HG03354 (cell line): ENCODE measurements around the gene ZNF579.
A peak's percentile ranks its signal among the peaks of the same experiment; 100 is the strongest.
"Not testable (repeated sequence)": the region's sequence is repeated elsewhere in the genome, so short reads cannot be mapped to it uniquely, and the experiment has no call there.

Experiments
- ATAC-seq: cut with Tn5 transposase; IDR thresholded peaks from one replicate; pipeline ENCODE4 v1.9.1; 2021; ENCODE audit warnings: mild to moderate bottlenecking; ENCODE audit not compliant: unreplicated experiment, poor library complexity, severe bottlenecking

Gene ZNF579

DNA sequence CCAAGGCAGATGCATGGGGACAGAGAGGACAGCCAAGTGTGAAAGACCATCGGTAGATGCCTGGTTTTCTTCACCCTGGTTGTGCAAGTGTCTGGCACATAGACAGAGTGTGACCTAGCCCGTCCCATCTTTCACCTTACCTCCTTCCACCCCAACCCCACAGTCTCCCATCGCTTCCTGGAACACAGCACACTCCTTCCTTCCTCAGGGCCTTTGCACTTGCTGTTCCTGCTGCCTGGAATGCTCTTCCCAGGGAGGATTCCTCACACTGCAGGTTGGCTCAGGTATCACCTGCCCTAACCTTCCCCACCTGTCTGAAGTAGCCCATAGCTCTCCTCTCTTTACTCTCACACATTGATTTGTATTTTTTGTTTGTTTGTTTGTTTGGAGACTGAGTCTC, 15.7 kb upstream of the ZNF579 start:
- no peak for ATAC-seq

DNA sequence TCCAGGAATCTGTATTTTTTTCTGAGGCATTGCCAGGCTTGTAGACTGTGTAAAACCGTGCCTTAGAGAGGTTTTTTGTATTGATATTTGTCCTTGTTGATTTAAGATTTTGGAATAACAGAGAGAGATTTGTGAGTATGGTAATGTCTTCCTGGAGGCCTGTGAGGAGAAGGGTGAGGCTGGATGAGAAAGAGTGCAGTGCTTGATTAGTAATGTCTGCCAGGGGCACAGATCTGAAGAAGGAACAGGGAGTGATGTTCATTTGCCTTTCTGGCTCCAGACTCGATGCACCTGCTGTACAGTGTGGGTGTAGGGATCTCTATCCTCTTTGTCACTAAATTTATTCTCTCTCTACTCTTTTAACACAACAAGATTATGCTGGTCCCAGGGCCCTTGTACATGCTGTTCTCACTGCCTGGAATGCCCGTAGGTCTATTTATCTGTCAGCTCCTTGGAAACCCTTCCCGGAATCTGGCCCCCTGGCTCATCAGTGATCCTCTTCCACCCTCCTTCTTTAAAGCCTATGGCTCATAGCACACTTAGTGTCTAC, 14.4 kb upstream of the ZNF579 start:
- no peak for ATAC-seq

DNA sequence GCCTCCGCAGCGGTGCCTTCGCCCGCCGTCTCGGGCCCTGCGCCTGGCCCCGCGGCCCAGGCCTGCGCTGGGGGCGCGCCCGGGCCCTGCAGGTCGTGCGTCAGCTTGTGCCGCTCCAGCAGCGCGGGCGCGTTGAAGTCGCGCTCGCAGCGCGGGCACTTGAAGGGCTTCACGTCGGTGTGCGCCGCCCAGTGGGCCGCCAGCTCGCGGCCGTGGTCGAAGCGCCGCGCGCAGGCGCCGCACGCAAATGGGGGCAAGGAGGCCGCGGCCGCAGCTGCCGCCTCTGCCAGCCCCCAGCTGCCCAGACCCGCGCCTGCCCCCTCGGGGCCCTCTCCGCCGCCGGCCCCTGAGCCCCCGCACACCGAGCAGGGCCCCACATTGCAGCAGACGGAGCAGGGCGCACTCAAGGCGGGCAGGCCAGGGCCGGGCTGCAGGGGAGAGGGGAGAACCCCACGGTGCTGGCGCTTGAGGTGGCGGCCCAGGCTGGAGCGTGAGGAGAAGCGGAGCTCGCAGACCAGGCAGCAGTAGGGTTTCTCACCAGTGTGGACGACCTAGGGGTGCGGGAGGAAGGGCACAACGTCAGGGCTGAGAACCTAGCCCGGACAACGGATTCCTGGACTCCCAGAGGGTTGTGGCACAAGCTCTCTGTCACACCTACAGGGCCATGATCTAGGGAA, 12.6 kb upstream of the ZNF579 start:
- ATAC-seq = no peak

DNA sequence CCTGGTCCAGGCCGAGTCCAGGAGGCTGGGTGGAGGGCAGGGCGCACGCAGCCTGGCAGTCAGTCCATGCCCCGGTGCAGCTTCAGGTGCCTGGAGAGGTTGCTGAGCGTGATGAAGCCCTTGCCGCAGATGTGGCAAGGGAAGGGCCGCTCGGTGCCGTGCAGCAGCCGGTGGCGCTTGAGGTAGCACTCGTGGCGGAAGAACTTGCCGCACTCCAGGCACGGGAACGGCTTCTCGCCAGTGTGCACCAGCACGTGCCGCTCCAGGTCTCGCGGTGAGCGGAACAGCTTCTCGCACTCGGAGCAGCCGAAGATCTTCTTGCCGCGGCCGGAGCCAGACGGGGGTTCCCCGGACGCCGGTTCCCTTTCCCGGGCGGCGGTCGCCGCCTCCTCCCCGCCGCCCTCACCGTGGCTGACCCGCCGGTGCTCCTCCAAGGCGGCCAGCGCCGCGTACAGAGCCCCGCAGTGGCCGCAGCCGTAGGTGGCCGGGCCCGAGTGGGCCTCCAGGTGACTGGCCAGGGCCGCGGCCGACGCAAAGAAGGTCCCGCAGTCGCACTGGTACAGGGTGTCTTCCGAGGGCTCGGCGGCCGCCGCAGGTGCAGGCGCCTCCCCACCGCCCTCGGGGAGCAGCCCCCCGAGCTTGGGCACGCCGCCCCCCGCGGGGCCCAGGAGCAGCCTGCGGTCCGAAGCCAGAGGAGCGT, 11.9 kb upstream of the ZNF579 start:
- ATAC-seq = no peak

DNA sequence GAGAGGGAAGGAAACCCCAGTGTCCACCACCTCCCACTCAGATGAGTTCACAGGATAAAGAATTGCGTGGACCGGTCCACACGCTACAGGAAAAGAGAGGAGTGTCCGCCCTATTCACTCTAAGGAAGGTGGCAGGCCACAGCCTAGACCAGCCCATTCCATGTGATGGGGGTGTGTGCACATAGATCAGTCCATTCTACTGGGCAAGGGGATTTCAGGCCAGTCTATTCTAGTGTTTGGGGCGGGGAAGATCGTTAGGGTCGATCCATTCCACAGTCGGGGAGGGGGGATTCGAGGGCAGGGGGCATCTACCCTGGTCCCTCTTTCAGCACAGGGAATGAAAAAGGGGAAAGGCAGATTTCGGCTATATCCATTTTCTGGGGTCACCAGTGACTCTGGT, 10.9 kb upstream of the ZNF579 start:
- no peak for ATAC-seq

DNA sequence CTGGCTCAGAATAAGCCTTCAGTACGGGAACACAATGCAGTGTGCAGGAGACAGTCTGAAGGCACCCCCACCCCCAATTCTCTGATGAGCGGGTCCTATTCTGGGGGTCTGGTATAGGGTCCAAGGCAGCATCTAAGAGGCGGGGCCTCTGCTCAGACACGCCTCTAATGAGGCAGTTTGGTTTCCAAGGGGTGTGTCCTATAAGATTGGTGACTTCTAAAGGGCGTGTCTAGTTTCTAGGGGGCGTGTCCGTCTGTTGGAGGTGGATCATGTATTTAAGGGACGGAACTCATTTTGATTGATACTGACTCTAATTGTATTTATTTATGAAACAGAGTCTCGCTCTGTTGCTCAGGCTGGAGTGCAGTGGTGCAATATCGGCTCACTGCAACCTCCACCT, 10.0 kb upstream of the ZNF579 start:
- ATAC-seq = no peak

DNA sequence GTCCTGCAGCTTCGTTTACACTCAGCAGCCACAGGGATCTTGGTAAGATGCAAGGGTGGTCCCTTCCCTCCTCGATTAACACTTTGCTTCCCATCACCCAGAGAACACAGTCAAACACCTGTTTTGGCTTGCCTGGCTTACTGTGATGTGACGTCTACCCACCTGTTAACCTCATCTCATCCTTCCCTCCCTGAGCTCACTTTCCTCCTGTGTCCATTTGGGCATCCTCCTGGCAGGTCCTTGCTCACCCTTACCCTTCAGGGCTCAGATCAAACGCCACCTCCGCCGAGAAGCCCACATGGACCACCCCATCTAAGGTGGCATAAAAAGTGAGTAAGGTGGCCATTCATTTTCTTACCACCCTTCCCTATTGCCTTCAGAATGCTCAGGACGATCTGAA, 9.5 kb upstream of the ZNF579 start:
- ATAC-seq = no peak

DNA sequence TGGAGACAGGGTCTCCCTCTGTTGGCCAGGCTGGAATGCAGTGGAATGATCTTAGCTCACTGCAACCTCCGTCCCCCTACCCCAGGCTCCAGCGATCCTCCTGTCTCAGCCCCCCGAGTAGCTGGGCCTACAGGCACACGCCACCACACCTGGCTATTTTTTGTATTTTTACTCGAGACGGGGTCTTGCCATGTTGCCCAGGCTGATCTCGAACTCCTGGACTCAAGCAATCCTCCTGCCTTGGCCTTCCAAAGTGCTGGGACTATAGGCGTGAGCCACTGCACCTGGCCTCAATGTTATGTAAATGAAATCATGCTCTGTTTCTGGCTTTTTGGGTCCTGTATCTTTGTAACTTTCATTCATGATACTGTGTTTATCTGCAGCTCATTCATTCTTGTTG, 8.1 kb upstream of the ZNF579 start:
- no peak for ATAC-seq

DNA sequence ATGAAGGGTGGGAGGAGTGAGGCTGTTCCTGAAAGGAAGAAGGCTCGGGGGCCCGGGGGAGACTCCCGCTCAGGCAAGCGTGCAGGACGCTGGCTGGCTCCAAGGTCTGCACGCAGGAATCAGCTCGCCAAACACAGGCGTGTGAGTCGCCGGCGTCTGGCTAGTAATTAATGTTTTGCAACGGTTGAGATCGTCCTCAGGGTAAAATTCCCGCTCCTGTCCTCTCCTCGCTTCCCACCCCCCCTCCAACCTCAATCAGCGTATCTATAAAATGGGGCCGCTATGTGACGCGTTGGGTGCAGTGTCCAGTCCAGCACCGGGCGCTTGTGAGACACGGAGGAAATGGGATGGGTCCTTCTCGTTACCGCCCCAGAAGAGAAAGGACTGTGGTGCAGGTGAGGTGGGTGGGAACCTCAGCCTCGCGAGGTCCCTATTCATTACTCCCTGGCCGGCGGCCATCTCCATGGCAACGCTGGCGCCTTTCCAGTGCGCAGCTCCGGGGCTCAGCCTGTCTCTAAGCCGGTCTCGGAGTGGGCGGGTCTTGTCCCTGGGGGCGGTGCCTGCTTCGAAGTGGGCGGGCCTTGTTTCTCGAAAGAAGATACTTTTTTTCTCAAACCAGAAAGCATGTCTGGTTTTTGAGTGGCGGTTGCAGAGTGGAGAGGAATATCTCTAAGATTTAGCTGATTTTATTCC, 6.5 kb upstream of the ZNF579 start:
- ATAC-seq = peak; percentile 97

DNA sequence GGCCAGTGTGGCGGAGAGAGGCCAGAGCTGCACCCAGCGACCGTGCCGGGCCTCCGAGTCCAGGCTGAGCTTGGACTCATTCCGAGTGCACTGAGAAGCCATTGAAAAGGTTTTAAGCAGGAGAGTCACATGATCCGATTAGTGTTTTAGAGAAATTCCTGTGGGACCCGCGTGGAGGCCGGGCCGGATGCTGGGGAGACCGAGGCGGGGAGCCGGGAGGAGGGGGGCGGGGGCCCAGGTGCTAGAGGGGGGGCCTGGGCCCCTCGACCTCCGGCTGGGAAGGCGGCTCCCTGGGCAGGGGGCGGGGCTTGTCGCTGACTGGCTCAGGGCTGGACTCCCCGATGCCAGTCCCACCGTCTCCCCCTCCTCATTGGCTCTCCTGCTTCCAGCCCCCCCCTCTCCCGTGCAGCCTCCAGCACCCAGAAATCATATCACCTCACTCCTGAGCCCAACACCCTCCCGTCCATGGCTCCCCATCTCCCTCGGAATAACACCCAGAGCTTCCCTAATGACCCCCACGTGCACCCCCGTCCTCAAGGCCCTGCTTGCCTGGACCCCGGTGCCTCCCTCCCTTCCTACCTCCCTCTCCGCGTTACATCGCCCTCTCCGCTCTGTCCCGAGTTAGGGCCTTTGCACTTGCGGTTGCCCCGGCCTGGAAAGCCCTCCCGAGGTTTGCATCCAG, 5.2 kb upstream of the ZNF579 start:
- no peak for ATAC-seq

DNA sequence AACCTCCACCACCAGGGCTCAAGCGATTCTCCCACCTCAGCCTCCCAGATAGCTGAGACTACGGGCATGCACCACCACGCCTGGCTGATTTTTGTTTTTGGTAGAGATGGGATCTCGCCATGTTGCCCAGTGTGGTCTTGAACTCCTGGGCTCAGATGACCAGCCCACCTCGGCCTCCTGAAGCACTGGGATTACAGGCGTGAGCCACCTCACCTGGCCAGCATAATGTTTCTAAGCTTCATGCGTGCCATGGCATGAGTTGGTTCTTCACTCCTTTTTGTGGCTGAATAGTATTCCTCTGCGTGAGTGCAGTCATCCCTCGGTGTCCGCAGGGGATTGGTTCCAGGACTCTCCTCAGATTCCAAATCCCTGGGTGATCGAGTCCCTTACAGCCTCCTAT, 4.2 kb upstream of the ZNF579 start:
- no peak for ATAC-seq

DNA sequence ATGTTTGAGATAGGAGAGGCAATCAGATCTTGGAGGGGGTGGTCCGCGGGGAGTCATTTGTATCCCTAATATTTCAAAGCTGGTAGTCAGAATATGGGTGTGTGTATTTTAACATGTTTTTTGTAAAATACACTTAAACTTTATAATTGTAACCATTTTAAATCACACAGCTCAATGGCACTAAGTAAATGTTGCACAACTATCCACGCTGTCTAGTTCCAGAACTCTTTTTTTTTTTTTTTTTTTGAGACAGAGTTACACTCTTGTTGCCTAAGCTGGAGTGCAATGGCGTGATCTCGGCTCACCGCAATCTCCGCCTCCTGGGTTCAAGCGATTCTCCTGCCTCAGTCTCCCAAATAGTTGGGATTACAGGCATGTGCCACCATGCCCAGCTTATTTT, 3.2 kb upstream of the ZNF579 start:
- ATAC-seq = not testable (repeated sequence)

DNA sequence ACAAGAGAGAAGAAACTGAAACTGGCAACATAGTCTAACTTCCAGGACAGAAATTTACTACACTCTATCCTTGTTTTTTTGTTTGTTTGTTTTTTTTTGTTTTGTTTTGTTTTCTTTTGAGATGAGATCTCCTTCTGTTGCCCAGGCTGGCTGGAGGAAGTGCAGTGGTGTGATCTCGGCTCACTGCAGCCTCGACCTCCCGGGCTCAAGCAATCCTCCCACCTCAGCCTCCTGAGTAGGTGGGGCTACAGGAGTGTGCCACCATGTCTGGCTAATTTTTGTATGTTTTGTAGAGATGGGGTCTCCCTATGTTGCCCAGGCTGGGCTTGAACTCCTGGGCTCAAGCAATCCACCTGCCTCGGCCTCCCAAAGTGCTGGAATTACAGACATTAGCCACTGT, 1.6 kb upstream of the ZNF579 start:
- ATAC-seq = not testable (repeated sequence)

DNA sequence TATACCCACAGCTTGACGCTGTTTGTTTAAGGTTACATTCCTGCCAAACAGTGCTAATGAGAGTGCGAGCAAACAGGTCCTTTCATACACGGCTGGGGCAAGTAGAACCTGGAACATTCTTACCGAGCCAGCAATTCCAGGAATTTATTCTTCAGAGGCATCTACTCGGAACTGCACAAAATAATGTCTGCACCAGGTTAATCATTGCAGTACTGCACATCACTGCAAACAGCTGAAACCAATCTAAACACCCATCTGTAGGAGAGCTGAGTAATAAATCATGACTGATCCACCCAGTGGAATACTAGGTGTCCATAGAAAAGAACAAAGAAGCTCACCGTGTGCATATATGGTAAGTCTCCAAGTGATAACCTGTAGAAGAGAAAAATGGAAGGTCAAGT, 1.2 kb upstream of the ZNF579 start:
- no peak for ATAC-seq

DNA sequence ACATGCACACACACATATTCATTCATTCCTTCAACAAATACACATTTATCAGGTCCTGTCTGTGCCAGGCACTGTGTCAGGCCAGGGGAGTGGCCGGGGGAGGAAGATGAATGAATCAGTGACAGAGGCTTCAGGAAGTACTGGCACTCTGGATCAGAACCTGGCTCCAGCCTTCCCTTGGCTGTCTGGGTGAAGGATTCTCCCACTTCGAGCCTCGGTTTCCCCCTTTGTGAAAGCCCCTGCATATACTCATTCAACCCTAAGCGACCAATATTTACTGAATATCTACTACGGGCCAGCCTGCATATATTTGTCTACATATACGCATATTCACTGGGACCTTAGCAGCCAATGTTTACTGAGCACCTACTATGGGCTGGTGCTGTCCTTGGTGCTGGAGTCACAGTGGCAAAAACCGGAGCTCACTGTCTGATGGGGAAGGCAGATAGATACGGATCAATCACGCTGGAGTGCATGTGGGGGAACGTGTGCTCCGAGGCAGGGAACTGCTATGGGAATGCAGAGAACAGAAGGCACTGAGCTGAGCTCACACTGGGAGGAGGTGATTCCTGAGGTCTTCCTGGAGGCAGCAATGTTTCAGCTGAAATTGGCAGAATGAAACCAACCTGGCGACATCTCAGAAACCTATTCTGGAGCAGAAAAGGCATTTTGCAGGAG, 636 bp upstream of the ZNF579 start:
- ATAC-seq = no peak

DNA sequence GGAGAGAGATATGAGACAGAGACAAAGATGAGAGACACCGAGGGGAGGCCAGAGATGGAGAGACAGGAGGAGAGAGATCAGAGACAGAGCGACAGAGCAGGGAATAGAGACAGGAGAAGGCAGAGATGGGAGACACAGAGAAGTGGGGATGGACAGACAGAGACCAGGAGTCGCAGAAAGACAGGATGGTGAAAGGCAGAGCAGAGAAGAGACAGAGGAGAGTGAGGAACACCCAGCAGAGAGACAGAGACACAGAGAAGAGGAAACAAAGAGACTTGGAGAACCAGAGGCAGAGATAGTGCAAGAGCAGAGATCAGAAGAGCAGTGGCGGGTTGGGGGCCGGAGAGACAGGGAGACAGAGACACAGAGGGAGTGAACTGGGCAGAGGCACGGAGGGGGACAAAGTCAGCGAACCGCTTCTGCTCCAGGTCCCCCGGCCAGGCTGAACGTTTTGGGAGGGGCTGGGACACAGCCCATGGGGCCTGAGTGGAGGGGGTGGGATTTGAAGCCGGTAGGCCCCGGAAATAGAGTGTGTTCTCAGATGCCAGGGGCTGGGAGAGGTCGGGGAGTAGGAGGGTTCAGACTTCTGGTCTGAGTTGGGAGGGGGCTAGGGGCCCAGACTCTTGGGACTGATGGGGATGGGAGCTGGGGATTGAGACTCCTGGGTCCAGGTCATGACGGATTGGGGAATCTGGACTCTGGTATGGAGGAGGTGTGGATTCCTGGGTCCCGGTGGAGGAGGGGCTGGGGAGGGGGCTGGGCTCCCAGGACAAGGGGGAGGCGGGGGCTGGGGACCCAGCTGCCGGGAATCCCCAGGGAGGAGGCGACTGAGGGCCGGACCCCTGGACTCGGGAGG, 654 bp downstream of the ZNF579 start:
- ATAC-seq = peak; percentile 20

DNA sequence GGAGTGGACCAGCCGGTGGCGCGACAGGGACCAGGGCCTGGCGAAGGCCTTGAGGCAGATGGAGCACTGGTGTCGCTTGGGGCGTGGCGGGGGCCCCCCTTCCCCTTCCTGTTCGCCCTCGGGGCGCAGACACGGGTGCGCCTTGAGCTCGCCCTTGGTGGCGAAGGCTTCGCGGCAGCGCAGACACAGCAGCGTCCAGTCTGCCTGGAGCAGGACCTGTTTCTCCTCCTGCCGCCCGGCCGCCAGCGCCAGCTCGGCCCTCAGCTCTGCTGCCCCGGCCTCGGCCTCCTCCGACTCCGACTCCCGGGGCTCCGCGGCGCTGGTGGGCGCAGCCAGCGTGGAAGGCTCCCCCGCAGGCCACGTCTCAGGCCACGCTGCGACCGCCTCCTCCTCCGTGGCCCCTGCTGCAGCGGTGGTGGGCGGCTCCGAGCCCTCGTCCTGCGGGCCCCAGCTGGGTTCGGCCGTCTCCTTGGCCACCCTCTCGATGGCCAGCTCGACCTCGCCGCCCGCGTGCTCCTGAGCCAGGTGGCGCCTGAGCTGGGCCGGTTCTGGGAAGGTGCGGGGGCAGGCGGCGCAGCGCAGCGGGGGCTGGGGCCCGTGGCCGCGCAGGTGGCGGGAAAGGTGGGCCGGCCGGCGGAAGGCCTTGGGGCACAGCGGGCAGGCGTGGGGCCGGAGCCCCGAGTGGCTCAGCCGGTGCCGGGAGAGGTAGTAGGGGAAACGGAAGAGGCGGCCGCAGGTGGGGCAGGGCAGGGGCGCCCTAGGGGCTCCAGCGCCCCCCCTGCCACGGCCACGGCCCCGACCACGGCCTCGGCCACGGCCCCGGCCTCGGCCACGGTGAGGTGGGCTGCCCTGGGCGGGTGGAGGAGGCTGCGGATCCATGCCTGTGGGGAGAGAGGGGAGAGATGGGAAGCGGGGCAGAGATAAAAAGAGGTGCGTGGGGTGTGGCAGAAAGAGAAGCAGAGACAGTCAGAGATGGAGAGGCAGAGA, 1.6 kb downstream of the ZNF579 start:
- ATAC-seq = no peak
